Measurements from ENCODE around the gene STOM. TPM values are rescaled to one million over a fixed set of nuclear protein-coding genes. Genes with fewer than 3 reads are reported as not detected.

The STOM gene
- 51.6 and 53.3 TPM in 2 replicates for total RNA-seq (2014; rRNA removed; shearing (Covaris generic))

GRCh38 chr9:121369595-121370265, at the start of gene STOM:
Gene STOM, minus strand, starts transcription at chr9:121370250. Its CDS starts 63 bp downstream, at chr9:121370187.

Other genes starting within 250 kb of the STOM start
- gene RAB14, start 168.4 kb downstream of the STOM start, total RNA-seq (2014; rRNA removed; shearing (Covaris generic)), result 14.8 and 17.3 TPM in 2 replicates
- 421 and 430 TPM in 2 replicates for gene GSN, start 102.1 kb downstream of the STOM start, total RNA-seq (2014; rRNA removed; shearing (Covaris generic))
- gene GGTA1, start 129.6 kb upstream of the STOM start, total RNA-seq (2014; rRNA removed; shearing (Covaris generic)), result not detected in 2 replicates